Astrocyte (in vitro differentiated cells and primary cell): ENCODE data around the gene IGSF6. TPM values are rescaled to one million over a fixed set of nuclear protein-coding genes. Genes with fewer than 3 reads are reported as not detected.

Source experiments
- DNase-seq: peaks from one replicate; pipeline ENCODE4 v3.0.0-alpha.2; 2010; ENCODE audit warnings: low read depth
- FAIRE-seq: peaks from 2 replicates; lab custom pipeline; 2011; peaks lifted over from hg19 to GRCh38; lab: Jason Lieb, UNC
- H2AFZ ChIP-seq: 2 replicates; pipeline ENCODE4 v1.6.0; 2012; ENCODE audit warnings: low read depth, low read length, inconsistent platforms
- H3K27ac ChIP-seq: 2 replicates; pipeline ENCODE4 v1.5.1; 2011; ENCODE audit warnings: low read depth, low read length, inconsistent platforms
- H3K27me3 ChIP-seq: 2 replicates; pipeline ENCODE4 v1.6.0; 2011; ENCODE audit warnings: low read length, inconsistent platforms; ENCODE audit not compliant: insufficient read depth
- H3K36me3 ChIP-seq: 2 replicates; pipeline ENCODE4 v1.5.1; 2011; ENCODE audit warnings: low read length, inconsistent platforms; ENCODE audit not compliant: insufficient read depth
- H3K4me1 ChIP-seq: 2 replicates; pipeline ENCODE4 v1.5.1; 2011; ENCODE audit warnings: low read length, inconsistent platforms; ENCODE audit not compliant: insufficient read depth
- H3K4me2 ChIP-seq: 2 replicates; pipeline ENCODE4 v1.6.0; 2012; ENCODE audit warnings: low read length, inconsistent platforms
- H3K4me3 ChIP-seq: 2 replicates; pipeline ENCODE4 v1.5.1; 2011; ENCODE audit warnings: low read depth, mild to moderate bottlenecking, low read length, inconsistent platforms; ENCODE audit not compliant: insufficient read depth
- H3K79me2 ChIP-seq: 2 replicates; pipeline ENCODE4 v1.6.0; 2012; ENCODE audit warnings: mild to moderate bottlenecking, low read length, inconsistent platforms; ENCODE audit not compliant: insufficient read depth
- H3K9ac ChIP-seq: 2 replicates; pipeline ENCODE4 v1.6.0; 2012; ENCODE audit warnings: mild to moderate bottlenecking, low read length, inconsistent platforms
- H3K9me3 ChIP-seq: 2 replicates; pipeline ENCODE4 v1.5.1; 2012; ENCODE audit warnings: low read depth, mild to moderate bottlenecking, low read length, inconsistent platforms; ENCODE audit not compliant: insufficient read depth
- H4K20me1 ChIP-seq: 2 replicates; pipeline ENCODE4 v1.6.0; 2012; ENCODE audit warnings: low read length, inconsistent platforms; ENCODE audit not compliant: insufficient read depth
- H3K27ac Mint-ChIP-seq: one replicate; pipeline ENCODE4 v1.8.0; 2021; ENCODE audit warnings: mild to moderate bottlenecking, mixed read lengths; ENCODE audit not compliant: unreplicated experiment
- H3K27me3 Mint-ChIP-seq: one replicate; pipeline ENCODE4 v1.8.0; 2021; ENCODE audit warnings: low read depth, mixed read lengths; ENCODE audit not compliant: unreplicated experiment
- H3K36me3 Mint-ChIP-seq: one replicate; pipeline ENCODE4 v1.8.0; 2021; ENCODE audit warnings: low read depth, mixed read lengths; ENCODE audit not compliant: unreplicated experiment
- H3K4me1 Mint-ChIP-seq: one replicate; pipeline ENCODE4 v1.8.0; 2021; ENCODE audit warnings: low read depth, mixed read lengths; ENCODE audit not compliant: unreplicated experiment
- H3K4me3 Mint-ChIP-seq: one replicate; pipeline ENCODE4 v1.8.0; 2021; ENCODE audit warnings: mild to moderate bottlenecking, moderate library complexity, mixed read lengths; ENCODE audit not compliant: unreplicated experiment
- H3K9me3 Mint-ChIP-seq: one replicate; pipeline ENCODE4 v1.8.0; 2021; ENCODE audit warnings: mild to moderate bottlenecking, mixed read lengths; ENCODE audit not compliant: unreplicated experiment
- EZH2 ChIP-seq: IDR thresholded peaks from 2 replicates; pipeline ENCODE4 v1.6.1; 2012; ENCODE audit warnings: mild to moderate bottlenecking, low read length, inconsistent platforms; ENCODE audit not compliant: insufficient read depth
- total RNA-seq: library from RNA; stranded (reverse); gene quantifications from 2 replicates; pipeline ENCODE4 v1.2.1, GENCODE V29; 2021
- TF ChIP-seq, protein P1 (sequence below): IDR thresholded peaks from 2 replicates; pipeline ENCODE4 v1.5.1; 2011; ENCODE audit warnings: low read depth, mild to moderate bottlenecking, inconsistent platforms, low read length, moderate library complexity; ENCODE audit not compliant: insufficient read depth

Gene IGSF6
- total RNA-seq, 1 donor from 2014 or later: not detected

DNA sequence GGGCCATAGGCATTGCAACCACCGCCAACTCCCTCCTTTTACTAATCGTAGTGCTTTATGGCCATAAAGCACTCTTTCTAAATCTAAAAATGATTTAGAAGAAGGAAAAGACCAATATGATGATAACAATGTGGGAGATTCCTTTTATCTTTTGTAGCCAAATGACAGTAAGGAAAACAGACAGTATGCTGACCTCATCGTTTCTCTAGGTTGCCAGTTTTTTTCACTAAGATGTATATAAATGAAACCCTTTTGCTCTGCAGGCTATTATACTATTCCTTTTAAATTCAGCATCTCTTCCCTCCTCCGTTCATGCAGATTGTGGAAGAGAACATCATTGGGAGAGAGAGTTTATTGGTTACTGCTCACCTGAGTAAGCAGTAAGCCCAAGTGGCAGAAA lies 36.7 kb upstream of the IGSF6 start:
- Mint-ChIP-seq H3K27ac (no peak overlapping the region), H3K9me3 (peaks cover 7% of the 10 kb centered on the region), H3K4me3 (no peak overlapping the region), H3K27me3 (peaks cover 15% of the 10 kb centered on the region), H3K36me3 (no peaks in the 10 kb centered on the region), H3K4me1 (no peaks in the 10 kb centered on the region)
- TF ChIP-seq, protein P1, sequence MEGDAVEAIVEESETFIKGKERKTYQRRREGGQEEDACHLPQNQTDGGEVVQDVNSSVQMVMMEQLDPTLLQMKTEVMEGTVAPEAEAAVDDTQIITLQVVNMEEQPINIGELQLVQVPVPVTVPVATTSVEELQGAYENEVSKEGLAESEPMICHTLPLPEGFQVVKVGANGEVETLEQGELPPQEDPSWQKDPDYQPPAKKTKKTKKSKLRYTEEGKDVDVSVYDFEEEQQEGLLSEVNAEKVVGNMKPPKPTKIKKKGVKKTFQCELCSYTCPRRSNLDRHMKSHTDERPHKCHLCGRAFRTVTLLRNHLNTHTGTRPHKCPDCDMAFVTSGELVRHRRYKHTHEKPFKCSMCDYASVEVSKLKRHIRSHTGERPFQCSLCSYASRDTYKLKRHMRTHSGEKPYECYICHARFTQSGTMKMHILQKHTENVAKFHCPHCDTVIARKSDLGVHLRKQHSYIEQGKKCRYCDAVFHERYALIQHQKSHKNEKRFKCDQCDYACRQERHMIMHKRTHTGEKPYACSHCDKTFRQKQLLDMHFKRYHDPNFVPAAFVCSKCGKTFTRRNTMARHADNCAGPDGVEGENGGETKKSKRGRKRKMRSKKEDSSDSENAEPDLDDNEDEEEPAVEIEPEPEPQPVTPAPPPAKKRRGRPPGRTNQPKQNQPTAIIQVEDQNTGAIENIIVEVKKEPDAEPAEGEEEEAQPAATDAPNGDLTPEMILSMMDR: no peak
- no peak for TF ChIP-seq EZH2
- Histone ChIP-seq H4K20me1 (no peaks in the 10 kb centered on the region), H3K79me2 (no peaks in the 10 kb centered on the region), H3K9ac (no peak overlapping the region), H2AFZ (no peak overlapping the region), H3K4me1 (no peaks in the 10 kb centered on the region), H3K27ac (no peak overlapping the region), H3K4me2 (no peak overlapping the region), H3K9me3 (no peaks in the 10 kb centered on the region), H3K36me3 (no peaks in the 10 kb centered on the region), H3K4me3 (no peak overlapping the region), H3K27me3 (peaks cover 2% of the 10 kb centered on the region)
- FAIRE-seq: no peak
- no peak for DNase-seq

DNA sequence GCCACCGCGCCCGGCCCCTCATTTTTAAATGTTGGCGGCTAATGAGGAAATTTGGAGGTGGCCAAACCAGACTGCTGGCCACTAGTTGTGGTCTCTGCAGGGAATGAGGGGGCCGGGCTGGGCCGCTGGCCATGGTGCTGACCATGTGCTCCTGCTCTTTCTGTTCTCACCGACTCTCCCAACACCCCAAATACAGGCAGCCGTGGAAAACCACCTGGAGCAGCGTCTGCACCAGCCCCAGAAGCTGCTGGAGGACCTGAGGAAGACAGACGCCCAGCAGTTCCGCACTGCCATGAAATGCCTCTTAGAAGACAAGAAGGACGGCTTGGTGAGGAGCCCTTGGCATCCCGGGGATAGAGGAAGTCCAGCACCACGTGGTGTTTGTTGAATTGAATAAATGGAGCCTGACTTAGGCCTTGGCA lies 32.6 kb upstream of the IGSF6 start:
- H2AFZ ChIP-seq: no peak overlapping the region
- H3K27ac ChIP-seq: no peak overlapping the region
- DNase-seq: no peak
- H3K4me1 Mint-ChIP-seq: no peaks in the 10 kb centered on the region
- TF ChIP-seq EZH2: no peak
- TF ChIP-seq, protein P1: no peak
- no peak overlapping the region for H3K27ac Mint-ChIP-seq
- no peak overlapping the region for H3K4me3 Mint-ChIP-seq
- no peaks in the 10 kb centered on the region for H3K36me3 Mint-ChIP-seq
- H3K27me3 ChIP-seq: peaks cover 9% of the 10 kb centered on the region
- no peak overlapping the region for H3K9ac ChIP-seq
- no peaks in the 10 kb centered on the region for H3K4me1 ChIP-seq
- H3K4me2 ChIP-seq: no peak overlapping the region
- no peak overlapping the region for H3K4me3 ChIP-seq
- no peaks in the 10 kb centered on the region for H4K20me1 ChIP-seq
- no peaks in the 10 kb centered on the region for H3K9me3 ChIP-seq
- H3K9me3 Mint-ChIP-seq: peaks cover 7% of the 10 kb centered on the region
- FAIRE-seq: no peak
- no peaks in the 10 kb centered on the region for H3K36me3 ChIP-seq
- peaks cover 30% of the 10 kb centered on the region for H3K27me3 Mint-ChIP-seq
- no peaks in the 10 kb centered on the region for H3K79me2 ChIP-seq

DNA sequence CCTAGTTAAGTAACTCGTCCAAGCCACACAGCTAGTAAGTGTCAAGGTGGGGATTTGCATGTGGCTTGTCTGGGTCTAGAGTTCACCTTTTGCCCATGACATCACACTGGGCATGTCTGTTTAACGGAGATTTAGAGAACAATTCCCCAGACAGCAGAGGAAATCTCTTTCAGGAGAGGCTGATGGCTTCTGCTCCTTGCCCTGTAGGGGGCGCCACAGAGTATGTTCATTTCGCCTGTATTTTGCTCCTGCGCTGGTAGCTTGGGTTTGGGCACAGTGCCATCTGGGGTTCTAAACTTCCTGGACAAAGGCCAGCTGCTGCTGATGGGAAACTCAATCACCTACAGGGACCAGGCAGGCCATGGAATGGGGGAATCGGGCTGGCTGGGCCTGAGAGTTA lies 31.8 kb upstream of the IGSF6 start:
- peaks cover 30% of the 10 kb centered on the region for H3K27me3 Mint-ChIP-seq
- Histone ChIP-seq H3K4me3 (no peak overlapping the region), H4K20me1 (no peaks in the 10 kb centered on the region), H3K36me3 (no peaks in the 10 kb centered on the region), H3K4me1 (no peaks in the 10 kb centered on the region), H3K9ac (no peak overlapping the region), H3K9me3 (no peaks in the 10 kb centered on the region), H2AFZ (no peak overlapping the region), H3K79me2 (no peaks in the 10 kb centered on the region), H3K4me2 (no peak overlapping the region), H3K27ac (no peak overlapping the region), H3K27me3 (peaks cover 7% of the 10 kb centered on the region)
- no peaks in the 10 kb centered on the region for H3K4me1 Mint-ChIP-seq
- DNase-seq (no peak), FAIRE-seq (no peak)
- peaks cover 5% of the 10 kb centered on the region for H3K9me3 Mint-ChIP-seq
- H3K36me3 Mint-ChIP-seq: no peaks in the 10 kb centered on the region
- TF ChIP-seq EZH2: no peak
- TF ChIP-seq, protein P1: peak; percentile 16
- no peak overlapping the region for H3K4me3 Mint-ChIP-seq
- H3K27ac Mint-ChIP-seq: no peak overlapping the region
